ENCODE data around the gene MKNK2.

MKNK2 gene

GRCh38 chr19:2079865-2080301 is 28.8 kb upstream of the MKNK2 start:
- DNase-seq = no peak

DNA sequence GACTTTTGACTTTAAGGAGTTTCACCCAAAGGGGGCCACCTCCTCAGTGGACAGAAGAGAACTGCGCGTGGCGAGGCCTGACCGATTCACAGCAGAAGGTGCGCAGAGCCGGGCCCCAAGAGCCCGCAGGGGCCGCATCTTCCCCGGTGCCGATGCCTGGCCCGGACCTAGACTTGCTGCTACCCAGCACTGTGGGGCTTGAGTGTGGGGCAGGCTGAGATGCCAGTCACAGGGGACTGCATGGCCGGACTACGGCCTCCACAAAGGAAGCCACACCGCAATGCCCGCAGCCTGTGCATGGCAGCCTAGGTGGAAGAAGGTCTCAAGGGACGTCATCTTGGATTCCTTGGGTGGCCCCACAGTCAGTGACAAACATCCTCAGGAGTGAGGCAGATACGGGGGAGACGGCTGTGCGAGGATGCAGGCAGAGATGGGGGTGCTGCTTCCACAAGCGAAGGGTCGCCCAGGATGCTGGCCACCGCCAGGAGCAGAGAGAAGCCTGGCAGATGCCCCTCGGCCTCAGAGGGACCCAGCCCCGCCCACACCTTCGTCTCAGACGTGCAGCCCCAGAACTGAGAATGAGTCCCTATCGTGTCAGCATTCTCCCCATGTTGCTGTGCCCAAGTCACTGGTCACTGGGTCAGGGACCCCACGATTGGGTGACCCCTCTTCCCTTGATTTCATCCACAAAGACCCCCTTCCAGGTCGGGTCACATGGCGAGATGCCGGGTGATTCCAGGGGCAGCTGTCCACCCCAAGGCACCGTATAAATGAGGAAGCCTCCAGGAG is 28.2 kb upstream of the MKNK2 start:
- no peak for DNase-seq

DNA sequence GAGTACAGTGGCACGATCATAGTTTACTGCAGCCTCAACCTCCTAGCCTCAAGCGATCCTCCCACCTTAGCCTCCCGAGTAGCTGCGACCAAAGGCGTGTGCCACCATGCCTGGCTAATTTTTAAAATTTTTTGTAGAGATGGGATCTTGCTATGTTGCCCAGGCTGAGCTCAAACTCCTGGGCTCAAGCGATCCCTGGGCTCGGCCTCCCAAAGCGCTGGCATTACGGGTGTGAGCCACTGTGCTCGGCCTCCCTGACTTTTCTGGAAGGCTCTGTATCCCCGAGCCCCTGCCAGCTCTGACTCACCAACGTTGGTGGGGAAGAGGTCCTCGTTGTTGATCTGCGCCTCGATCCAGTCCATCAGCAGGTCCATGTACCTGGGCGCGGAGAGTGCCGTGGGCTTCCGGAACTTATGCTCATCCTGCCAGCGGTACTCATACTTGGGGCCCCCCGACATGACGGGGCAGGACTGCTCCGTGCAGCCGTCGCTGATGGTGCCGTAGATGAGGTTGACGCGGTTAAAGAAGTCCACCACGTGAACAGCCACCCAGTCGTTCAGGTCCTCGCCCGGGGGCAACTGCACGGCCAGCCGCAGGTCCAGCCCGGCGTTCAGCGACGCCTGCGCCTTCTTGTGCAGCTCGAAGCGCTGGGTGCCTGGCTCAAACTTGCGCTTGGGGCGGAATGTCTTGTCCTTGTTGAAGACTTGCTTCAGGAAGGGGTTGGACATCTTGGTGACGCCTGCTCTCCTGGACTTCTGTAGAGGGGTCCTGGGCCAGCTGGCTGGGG is 27.0 kb upstream of the MKNK2 start:
- DNase-seq = no peak

DNA sequence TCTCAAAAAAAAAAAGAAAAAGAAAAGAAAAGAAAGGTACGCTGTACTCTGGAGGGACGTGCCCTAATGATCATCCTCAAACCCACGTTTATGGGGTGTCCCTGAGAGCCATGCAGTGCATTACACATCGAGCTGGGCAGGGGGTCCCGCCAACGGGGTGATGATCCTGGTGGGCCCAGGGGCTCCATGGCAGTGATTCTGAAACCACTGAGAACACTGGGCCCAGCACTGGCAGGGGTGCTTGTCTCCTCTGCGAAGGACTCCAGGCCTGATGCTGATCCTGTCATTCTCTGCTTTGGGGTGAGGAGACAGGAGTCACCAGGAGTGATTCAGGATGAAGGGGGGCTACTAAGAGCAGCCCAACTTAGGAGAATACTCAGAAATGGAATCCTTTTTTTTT is 26.4 kb upstream of the MKNK2 start:
- no peak for DNase-seq

- no peak for DNase-seq
Measured at GRCh38 chr19:2076526-2076944, 25.5 kb upstream of the MKNK2 start.

- no peak for DNase-seq
Measured at GRCh38 chr19:2072757-2073551, 21.9 kb upstream of the MKNK2 start.

DNA sequence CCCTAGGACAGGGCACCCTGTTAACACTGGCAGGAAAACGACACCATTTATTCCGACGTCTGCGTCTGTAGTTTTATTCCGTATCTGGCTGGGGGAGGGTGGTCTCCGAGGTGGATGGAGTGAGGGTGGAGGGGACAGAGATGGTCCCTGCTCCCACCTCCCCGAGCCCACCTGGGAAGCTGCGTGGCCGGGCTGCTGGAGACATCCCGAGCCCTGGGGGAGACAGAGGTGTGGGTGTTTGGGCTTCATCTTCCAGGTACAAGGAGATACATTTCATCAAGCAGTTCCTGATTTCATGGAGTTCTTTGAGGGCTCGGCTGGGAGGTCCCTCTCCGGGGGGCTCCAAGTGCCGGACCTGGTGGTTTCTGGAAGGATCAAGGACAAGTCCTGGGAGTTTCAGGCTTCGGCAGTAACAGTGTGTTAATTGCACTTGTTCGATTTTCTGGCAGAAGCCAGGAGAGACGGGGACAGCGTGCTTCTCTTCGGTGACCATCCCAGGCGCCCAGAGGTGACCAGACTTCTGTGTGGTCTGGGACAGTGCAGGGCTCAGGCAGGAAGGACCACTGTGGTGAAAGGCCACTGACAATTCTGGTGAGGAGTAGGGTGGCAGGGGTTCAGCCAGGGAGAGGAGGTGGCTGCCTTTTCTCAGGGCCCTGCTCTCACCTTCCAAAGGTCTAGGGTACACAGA is 20.1 kb upstream of the MKNK2 start:
- DNase-seq = no peak

DNA sequence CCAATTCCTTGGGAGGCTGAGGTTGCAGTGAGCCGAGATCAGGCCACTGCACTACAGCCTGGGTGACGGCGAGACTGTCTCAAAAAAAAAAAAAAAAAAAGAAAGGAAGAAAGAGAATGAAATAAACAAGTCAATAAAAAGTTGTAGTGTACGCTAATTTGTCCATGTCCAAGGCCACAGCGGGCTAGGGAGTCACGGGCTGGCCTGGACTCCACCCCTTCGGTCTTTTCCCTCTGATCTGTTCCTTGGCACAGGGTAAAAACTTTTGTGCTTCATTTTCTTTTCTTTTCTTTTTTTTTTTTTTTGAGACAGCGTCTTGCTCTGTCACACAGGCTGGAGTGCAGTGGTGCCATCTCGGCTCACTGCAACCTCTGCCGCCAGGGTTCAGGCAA is 19.4 kb upstream of the MKNK2 start:
- no peak for DNase-seq

DNA sequence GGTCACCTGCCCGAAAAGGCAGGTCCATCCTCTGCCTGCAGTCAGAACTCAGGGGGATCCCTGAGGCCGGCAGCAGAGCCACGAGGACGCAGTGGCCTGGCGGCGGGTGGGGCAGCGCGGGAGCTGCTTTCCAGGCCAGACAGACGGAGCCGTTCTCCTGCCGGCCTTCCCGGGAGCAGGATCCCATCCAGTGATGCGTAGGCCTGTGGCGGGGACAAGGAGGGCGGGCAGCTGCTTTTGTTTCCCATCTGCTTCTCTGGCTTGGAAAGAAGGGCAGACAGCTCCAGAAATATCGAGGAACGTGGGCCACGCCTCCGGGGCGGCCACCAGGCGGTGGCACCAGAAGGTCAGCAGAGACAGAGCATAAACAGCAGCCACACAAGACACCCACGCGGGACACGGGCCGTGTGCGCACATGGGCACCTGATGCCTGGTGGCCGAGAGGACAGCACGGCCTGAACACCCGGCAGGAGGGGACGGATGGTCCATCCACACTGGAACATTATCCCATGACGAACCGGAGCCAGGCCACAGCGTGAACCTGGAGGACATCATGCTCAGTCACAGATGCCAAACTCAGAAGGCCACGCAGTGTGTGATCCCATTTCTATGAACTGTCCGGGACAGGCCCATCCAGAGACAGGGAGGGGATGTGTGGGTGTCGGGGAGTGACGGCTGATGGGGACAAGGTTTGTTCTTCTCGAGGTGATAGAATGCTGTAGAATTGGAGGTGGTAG is 13.9 kb upstream of the MKNK2 start:
- no peak for DNase-seq

DNA sequence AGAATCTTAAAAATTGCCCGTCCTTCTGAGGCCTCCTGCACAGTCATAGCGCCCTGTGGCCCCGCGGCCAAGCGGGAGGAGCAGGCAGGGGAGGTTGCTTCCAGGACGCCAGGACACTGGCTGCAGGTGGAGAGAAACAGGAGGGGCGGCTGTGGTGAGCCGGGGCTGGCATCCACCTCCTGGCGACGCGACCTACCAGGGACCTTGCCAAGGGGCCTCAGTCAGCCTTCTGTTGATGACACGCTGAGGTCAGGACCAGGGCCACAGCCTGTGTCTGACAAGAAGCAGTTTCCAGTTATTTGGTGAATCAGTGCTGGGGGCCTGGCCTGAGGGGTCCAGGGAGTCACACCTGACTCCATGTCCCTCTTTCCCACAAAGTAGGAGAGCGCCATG is 13.3 kb upstream of the MKNK2 start:
- DNase-seq = no peak

DNA sequence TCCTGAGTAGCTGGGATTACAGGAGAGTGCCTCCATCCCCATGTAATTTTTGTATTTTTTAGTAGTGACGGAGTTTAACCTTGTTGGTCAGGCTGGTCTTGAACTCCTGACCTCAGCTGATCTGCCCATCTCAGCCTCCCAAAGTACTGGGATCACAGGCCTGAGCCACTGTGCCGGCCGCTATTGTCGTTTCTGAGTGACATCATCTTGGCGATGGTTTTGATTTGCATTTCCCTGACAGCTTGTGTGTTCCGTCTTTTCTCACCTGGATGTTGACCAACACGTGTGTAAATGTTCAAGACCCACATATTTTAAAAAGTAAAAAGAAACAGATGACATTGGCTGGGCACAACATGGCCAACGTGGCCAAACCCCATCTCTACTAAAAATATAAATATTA is 12.8 kb upstream of the MKNK2 start:
- DNase-seq = no peak

- DNase-seq = no peak
Measured at GRCh38 chr19:2062770-2063169, 11.7 kb upstream of the MKNK2 start.

- no peak for DNase-seq
Measured at GRCh38 chr19:2062389-2062729, 11.3 kb upstream of the MKNK2 start.

DNA sequence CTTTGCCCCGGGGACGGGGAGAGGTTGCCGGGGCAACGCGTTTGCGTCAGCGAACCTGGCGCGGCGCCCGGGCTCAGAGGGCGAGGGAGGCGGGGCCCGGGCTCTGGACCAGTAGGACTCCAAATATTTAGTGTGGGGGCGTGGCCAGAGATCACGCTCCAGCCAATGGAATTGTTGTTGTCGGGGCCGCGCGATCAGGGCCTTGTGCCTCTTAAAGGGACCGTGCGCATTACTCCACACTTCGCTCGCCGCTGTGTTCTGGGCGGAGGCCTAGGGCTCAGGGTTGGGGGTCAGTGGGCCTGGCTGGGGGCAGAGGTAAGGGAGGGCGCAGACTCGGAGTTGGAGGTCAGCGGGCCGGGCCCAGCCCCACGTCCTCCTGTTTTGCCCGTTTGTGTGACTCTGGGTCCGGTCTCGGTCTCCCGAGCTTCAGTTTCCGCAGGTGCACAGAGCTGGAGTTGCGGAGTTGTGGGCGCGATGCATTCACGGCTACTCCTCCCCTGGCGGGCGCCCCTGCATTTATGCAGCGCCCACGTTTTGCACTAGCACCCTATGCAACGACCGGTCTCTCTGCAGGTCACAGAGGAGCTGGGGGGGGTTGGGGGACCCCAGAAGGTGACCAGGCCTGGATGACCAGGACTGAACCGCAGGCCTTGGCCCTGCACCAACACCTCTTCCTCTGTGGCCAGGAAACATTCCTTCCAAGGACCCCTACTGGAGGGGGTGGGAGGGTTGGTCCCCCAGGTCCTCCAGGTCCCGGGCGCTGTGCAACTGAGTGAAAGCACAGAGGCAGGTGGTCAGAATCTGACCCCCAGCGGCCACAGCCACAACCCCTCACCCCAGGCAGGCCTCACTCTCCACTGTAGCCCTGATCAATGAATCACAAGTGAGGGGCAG is 10.7 kb upstream of the MKNK2 start:
- peak; percentile 99 for DNase-seq

- DNase-seq = no peak
Measured at GRCh38 chr19:2060884-2061494, 9.9 kb upstream of the MKNK2 start.

DNA sequence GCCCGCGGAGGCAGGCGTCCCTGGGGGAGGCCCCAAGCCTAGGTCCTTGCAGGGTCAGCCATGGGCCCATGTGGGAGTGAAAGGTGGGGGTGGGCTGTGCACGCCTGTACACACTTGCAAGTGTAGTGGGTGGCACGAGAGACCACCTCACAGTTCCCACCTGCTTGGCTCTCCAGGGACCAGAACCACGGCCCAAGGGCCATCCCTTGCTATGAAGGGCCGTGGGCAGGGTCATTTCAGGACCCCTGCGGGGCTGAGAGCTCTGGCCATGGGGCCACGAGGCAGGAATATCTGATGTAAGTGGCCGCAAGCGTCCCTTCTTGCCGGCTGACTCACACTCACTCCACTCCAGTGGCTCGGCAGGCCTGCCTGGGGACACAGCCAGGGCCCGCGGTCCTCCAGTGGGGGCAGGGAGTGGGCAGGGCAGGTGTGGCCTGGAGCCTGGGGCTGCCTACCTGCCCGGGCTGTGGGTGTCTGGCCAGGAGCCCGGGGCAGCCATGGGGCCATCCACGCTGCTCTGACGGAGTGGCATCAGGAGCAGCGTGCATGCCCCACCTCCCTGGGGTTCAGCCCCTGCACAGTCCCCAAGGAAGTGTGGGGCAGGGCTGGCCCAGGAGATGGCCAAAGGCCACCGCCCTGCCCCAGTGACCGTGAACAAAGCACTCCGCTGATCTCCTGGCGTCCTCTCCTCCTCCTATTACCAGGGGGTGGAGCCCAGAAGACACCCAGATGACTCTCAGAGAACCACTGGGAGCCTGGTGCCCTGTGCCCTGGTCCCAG is 8.6 kb upstream of the MKNK2 start:
- DNase-seq = no peak

DNA sequence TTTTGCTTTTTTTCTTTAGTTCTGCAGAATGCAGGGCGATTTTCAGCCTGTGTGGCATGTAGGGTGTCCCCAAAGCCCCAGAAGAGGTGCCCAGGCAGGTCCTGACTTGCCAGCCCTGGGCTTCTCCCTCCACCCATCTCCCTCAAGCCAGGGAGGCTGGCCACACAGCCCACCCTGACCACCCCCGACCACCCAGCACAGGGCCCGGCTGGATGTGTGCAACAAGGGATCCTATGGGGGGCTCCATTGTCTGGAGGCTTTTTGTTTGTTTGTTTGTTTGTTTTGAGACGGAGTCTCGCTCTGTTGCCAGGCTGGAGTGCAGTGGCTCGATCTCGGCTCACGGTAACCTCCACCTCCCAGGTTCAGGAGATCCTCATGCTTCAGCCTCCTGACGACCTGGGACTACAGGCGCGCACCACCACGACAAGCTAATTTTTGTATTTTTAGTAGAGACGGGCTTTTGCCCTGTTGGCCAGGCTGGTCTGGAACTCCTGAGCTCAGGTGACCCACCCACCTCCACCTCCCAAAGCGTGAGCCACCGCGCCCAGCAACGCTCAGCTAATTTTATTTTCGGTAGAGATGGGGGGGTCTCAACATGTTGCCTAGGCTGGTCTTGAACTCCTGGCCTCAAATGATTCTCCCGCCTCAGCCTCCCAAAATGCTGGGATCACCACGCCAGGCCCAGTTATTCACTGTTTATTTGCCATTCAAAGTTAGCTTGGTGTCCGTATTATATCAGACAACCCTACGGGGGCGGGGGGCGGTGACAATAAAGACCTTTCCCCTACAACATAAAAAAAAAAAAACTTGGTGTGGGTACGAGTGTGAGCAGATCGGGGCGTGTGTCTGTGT is 7.8 kb upstream of the MKNK2 start:
- DNase-seq = no peak

DNA sequence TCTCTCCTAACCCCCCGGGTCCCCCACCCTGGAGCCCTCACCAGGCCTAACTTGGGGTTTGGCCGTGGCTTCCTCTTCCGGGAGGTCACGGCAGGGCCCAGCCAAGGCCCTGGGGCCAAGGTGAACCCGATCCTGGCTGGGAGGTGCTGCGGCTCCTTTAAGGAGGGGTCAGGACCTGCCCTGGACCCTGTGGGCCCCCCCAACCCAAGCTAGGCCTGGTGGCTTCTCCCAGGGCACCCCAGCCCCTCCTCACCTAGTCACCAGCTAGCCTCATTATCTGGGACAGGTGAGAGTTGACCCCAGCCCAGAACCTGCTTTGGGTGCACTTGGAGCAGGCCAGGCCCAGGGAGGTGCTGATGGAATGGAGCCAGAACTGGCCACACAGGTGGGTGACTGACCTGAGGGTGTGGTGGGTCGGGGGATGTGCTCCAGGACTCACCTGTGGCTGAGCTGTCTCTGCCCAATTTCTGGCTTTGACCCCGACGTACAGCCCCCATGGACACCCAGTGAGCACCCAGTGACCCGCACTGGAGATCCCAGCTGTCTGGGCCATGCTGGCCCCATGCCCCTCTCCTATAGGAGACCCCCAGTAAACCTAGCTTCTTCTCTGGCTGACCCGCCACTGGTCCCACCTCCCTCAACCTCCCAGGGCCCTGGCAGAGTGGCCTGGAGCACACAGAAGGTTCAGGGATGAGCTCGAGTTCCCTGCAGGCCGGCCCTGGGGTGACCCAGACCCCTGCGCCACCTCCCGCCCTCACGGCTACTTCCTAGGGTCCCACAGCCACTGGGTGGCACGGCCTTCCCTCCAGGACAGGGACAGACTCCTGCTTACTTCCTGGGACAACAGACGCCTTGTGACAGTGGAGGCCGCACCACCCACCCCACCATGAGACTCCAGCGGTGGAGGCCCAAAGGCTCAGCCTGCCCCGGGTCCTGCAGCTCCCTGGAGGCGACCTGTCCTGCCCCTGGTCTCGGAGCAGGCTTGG is 6.7 kb upstream of the MKNK2 start:
- DNase-seq = no peak

Measured in CD4-positive, alpha-beta T cell treated with Interleukin-12 subunit alpha and Interleukin-12 subunit beta, for 1 hour (primary cell).